Natural killer cell (primary cell): ENCODE measurements around the gene TMEM161B. TPM values are rescaled to one million over a fixed set of nuclear protein-coding genes. Genes with fewer than 3 reads are reported as not detected.

Experiments used
- ATAC-seq, 3 donors: fragments of 150-1000 bp in 2 of 3; fragments of 200-7000 bp in 1 of 3; cut with Tn5 transposase; 1 replicate in 1 of 3; 2 replicates in 2 of 3; pipeline ENCODE4 v1.10.0; 2021; ENCODE audit warnings: mild to moderate bottlenecking in 2 of 3, moderate library complexity in 2 of 3
- DNase-seq, 2 donors: peaks; one replicate each; pipeline versions ENCODE4 v3.0.0 to v3.0.0-alpha.2; 2013 to 2021; ENCODE audit warnings: mixed read lengths in 1 of 2
- H3K27ac ChIP-seq: one replicate; pipeline ENCODE4 v1.5.1; 2013; ENCODE audit warnings: mild to moderate bottlenecking, low read length
- H3K27me3 ChIP-seq: one replicate; pipeline ENCODE4 v1.6.1; 2013; ENCODE audit warnings: low read length; ENCODE audit not compliant: control insufficient read depth, insufficient read depth
- H3K36me3 ChIP-seq: one replicate; pipeline ENCODE4 v1.6.1; 2013; ENCODE audit warnings: low read length; ENCODE audit not compliant: control insufficient read depth, insufficient read depth
- H3K4me1 ChIP-seq: one replicate; pipeline ENCODE4 v1.6.1; 2013; ENCODE audit warnings: low read length; ENCODE audit not compliant: control insufficient read depth, insufficient read depth
- H3K4me3 ChIP-seq: one replicate; pipeline ENCODE4 v1.5.1; 2013; ENCODE audit warnings: low read length
- H3K9me3 ChIP-seq: one replicate; pipeline ENCODE4 v1.6.1; 2013; ENCODE audit warnings: low read length; ENCODE audit not compliant: control insufficient read depth, insufficient read depth
- H3K27ac Mint-ChIP-seq, 2 donors: one replicate each; pipeline ENCODE4 v1.8.0; 2022; ENCODE audit warnings: mild to moderate bottlenecking in 2 of 2, mixed read lengths in 2 of 2, moderate library complexity in 1 of 2
- H3K27me3 Mint-ChIP-seq, 2 donors: one replicate each; pipeline ENCODE4 v1.8.0; 2022; ENCODE audit warnings: low read depth in 2 of 2, mixed read lengths in 2 of 2
- H3K36me3 Mint-ChIP-seq: one replicate; pipeline ENCODE4 v1.8.0; 2022; ENCODE audit warnings: mixed read lengths
- H3K4me1 Mint-ChIP-seq, 2 donors: one replicate each; pipeline ENCODE4 v1.8.0; 2022; ENCODE audit warnings: mixed read lengths in 2 of 2
- H3K4me3 Mint-ChIP-seq: one replicate; pipeline ENCODE4 v1.8.0; 2022; ENCODE audit warnings: mild to moderate bottlenecking, moderate library complexity, mixed read lengths
- H3K9me3 Mint-ChIP-seq, 2 donors: one replicate each; pipeline ENCODE4 v1.8.0; 2022; ENCODE audit warnings: mixed read lengths in 2 of 2
- WGBS: methylation state at CpG from one replicate; pipeline ENCODE4 v1.1.7; 2013; ENCODE audit warnings: missing lambda C conversion rate; ENCODE audit not compliant: insufficient coverage; 5-methylcytosine and 5-hydroxymethylcytosine counted together
- intact Hi-C: fragments of 100-400 bp; cut with micrococcal nuclease; formaldehyde crosslinking; loops from one replicate; pipeline ENCODE4 v1.14.2; 2022
- total RNA-seq, 4 donors: library from RNA; stranded (reverse); fragments of 120-200 nt in 1 of 4; gene quantifications; one replicate each; pipeline versions ENCODE4 v1.2.3 to v1.2.4, GENCODE V29; 2013 to 2022
- TF ChIP-seq, protein P1 (sequence below): fragments of 200-600 bp; IDR thresholded peaks from one replicate; pipeline ENCODE4 v1.8.0; 2022; ENCODE audit warnings: antibody characterized with exemption

TMEM161B gene
- total RNA-seq, 3 donors from 2014 or later (not counting 1 experiment from before 2014, with no cell fraction given), result 29.8 to 33.9 (median 33.2) TPM

GRCh38 chr5:88145221-88145610, 123.4 kb downstream of the TMEM161B start:
- Mint-ChIP-seq H3K9me3 (no peaks in the 10 kb centered on the region), H3K4me1 (peaks cover 15 to 19% of the 10 kb centered on the region in 2 donors), H3K27me3 (peaks cover 30 to 31% of the 10 kb centered on the region in 2 donors), H3K27ac (peak overlapping the region in 1 of 2 donors; percentile 50), H3K4me3 (peak overlapping the region; percentile 62), H3K36me3 (no peaks in the 10 kb centered on the region)
- Histone ChIP-seq H3K27ac (no peak overlapping the region), H3K4me1 (peaks cover 50% of the 10 kb centered on the region), H3K36me3 (no peaks in the 10 kb centered on the region), H3K9me3 (peaks cover 5% of the 10 kb centered on the region), H3K4me3 (no peak overlapping the region), H3K27me3 (peaks cover 65% of the 10 kb centered on the region)
- TF ChIP-seq, protein P1, sequence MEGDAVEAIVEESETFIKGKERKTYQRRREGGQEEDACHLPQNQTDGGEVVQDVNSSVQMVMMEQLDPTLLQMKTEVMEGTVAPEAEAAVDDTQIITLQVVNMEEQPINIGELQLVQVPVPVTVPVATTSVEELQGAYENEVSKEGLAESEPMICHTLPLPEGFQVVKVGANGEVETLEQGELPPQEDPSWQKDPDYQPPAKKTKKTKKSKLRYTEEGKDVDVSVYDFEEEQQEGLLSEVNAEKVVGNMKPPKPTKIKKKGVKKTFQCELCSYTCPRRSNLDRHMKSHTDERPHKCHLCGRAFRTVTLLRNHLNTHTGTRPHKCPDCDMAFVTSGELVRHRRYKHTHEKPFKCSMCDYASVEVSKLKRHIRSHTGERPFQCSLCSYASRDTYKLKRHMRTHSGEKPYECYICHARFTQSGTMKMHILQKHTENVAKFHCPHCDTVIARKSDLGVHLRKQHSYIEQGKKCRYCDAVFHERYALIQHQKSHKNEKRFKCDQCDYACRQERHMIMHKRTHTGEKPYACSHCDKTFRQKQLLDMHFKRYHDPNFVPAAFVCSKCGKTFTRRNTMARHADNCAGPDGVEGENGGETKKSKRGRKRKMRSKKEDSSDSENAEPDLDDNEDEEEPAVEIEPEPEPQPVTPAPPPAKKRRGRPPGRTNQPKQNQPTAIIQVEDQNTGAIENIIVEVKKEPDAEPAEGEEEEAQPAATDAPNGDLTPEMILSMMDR, result no peak
- ATAC-seq (no peak), DNase-seq (peak in 1 of 2 donors; percentile 15)
- 18% methylated on average over 16 of the region's 16 CpGs for WGBS
- intact Hi-C loops, result loop anchor here (10.0 kb wide), 1 partner anchor 730 kb away; the partner anchor contains the start of gene CCNH
